ENCODE measurements around the gene EBF3.

GRCh38 chr10:129896860-129897200 is 67.2 kb downstream of the EBF3 start:
- no peak for TF ChIP-seq CTCF (IDR thresholded peaks at IDR 0.05 in 8 of 11, conservative IDR thresholded peaks at IDR 0.05 in 3 of 11)
- TF ChIP-seq POLR2AphosphoS5 (IDR thresholded peaks at IDR 0.05), result no peak
